ENCODE measurements around the gene NTM. TPM values are rescaled to one million over a fixed set of nuclear protein-coding genes. Genes with fewer than 3 reads are reported as not detected.
"Not testable (repeated sequence)": the region's sequence is repeated elsewhere in the genome, so short reads cannot be mapped to it uniquely, and the experiment has no call there.

The NTM gene
- polyA plus RNA-seq, 1 donor = 44.4 TPM

- no peak for DNase-seq
Observed at GRCh38 chr11:132358573-132358953, 988.1 kb downstream of the NTM start.

DNA sequence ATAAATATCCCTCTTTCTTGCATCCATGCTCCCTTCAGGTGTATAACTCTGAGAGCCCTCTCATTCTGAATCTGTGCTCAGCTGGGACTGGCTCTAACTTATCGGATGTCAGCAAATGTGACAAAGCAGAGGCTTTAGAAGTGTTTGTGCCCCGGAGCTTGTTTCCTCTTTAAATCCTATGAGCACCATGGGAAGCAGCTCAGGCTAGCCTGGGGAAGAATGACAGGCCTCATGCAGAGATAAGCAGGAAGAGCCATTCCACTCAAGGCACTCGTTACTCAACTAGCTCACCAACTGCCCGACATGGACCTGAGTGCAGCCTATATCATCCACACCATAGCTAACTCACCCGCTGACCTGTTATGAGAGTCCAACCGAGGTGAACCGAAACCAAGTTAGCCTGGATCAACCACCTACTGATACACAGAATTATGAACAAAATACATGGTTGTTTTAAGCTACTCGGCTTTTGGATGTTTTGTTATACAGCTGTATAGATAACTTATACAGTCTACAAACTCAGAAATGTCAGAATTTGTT, 990.7 kb downstream of the NTM start:
- no peak for DNase-seq

GRCh38 chr11:132365650-132366049, 995.2 kb downstream of the NTM start:
- no peak for DNase-seq

DNA sequence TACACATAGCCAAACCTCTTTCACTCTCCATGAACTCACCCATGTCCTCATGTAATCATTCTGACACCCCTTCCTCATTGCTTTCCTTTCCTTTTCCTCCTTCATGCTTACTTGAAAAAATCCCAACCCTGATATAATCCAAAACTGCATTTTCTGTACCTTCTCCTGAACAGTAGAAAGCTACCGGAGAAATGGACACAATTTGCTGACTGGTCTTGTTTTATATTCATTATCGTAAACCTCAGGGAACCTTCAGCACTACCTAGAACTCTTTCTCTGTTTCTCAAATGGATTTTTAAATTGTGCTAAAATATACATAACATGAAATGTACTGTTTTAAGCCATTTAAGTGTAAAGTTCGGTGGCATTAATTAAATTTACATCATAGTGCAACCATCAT, 996.9 kb downstream of the NTM start:
- DNase-seq = no peak

DNA sequence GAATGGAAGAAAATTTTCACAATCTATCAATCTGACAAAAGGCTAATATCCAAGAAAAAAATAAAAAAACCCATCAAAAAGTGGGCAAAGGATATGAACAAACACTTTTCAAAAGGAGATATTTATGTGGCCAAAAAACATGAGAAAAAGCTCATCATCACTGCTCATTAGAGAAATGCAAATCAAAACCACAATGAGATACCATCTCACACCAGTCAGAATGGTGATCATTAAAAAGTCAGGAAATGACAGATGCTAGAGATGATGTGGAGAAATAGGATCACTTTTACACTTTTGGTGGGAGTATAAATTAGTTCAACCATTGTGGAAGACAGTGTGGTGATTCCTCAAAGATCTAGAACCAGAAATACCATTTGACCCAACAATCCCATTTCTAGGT, 999.7 kb downstream of the NTM start:
- DNase-seq = not testable (repeated sequence)

DNA sequence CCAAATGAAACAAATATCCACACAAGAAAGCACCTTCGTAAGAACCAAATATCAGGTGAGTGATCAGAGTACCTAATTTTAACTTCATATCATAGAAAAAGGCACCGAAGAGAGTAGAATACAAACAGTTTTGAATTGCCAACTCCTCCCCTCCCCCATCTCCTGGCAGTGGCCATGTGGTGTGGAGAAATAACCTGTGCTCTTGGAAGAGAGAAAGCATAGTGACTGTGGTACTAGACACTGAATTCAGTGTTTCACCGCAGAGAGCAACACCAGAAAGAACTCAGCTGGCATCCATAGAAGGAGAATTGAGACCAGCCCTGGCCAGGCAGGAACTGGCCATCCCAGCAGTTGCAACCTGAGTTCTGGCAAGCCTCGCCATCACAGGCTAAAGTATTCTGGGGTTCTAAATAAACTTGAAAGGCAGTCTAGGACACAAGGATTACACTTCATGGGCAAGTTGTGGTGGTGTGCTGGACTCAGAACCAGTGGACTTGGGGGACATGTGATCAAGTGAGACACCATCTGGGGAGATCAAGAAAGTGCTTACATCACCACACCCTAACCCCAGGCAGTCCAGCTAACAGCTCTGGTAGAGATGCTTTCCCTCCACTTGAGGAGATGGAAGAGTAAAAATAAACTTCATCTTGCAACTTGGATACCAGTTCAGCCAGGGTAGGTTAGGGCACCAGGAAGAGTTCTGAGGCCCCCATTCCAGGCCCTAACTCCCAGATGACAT, 1003.2 kb downstream of the NTM start:
- no peak for DNase-seq

DNA sequence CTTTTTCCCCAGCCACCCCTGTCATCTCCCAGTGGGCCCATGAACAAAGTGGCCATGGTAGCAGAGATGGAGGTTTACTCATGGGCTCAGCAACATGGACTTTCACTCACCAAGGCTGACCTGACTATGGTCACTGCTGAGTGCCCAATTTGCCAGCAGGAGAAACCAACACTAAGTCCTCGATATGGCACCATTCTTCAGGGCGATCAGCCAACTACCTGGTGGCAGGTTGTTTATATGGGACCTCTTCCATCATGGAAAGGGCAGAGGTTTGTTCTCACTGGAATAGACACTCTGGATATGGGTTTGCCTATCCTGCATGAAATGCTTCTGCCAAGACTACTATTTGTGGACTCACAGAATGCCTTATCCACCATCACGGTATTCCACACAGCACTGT, 1009.1 kb downstream of the NTM start:
- DNase-seq = no peak
